Kidney capillary endothelial cell (primary cell): Measurements from ENCODE around the gene ZYX.
"Not testable (repeated sequence)": the region's sequence is repeated elsewhere in the genome, so short reads cannot be mapped to it uniquely, and the experiment has no call there.

Source experiments
- DNase-seq: peaks from one replicate; pipeline ENCODE4 v3.0.0-alpha.2; 2018; ENCODE audit warnings: low spot score

ZYX gene

GRCh38 chr7:143417734-143418383 is 36.7 kb downstream of the ZYX start:
- no peak for DNase-seq

- no peak for DNase-seq
Measured at GRCh38 chr7:143418681-143419458, 37.7 kb downstream of the ZYX start.

GRCh38 chr7:143419880-143420279 is 38.7 kb downstream of the ZYX start:
- no peak for DNase-seq

- DNase-seq, result not testable (repeated sequence)
Measured at GRCh38 chr7:143420624-143421023, 39.5 kb downstream of the ZYX start.

GRCh38 chr7:143422033-143422432 is 40.9 kb downstream of the ZYX start:
- no peak for DNase-seq

- not testable (repeated sequence) for DNase-seq
Measured at GRCh38 chr7:143424476-143424875, 43.3 kb downstream of the ZYX start.

- DNase-seq, result no peak
Measured at GRCh38 chr7:143426479-143427142, 45.5 kb downstream of the ZYX start.

- DNase-seq, result peak; percentile 23
Measured at GRCh38 chr7:143429770-143430698, 48.9 kb downstream of the ZYX start.

- no peak for DNase-seq
Measured at GRCh38 chr7:143431109-143431508, 50.0 kb downstream of the ZYX start.

GRCh38 chr7:143433759-143434158 is 52.6 kb downstream of the ZYX start:
- DNase-seq, result no peak

GRCh38 chr7:143434660-143435059 is 53.5 kb downstream of the ZYX start:
- no peak for DNase-seq

GRCh38 chr7:143435266-143435665 is 54.1 kb downstream of the ZYX start:
- no peak for DNase-seq

GRCh38 chr7:143436325-143436946 is 55.3 kb downstream of the ZYX start:
- DNase-seq, result no peak

- DNase-seq, result no peak
Measured at GRCh38 chr7:143437578-143437977, 56.4 kb downstream of the ZYX start.

GRCh38 chr7:143439866-143440265 is 58.7 kb downstream of the ZYX start:
- no peak for DNase-seq
